ENCODE results near the gene ATP13A3.

DNA sequence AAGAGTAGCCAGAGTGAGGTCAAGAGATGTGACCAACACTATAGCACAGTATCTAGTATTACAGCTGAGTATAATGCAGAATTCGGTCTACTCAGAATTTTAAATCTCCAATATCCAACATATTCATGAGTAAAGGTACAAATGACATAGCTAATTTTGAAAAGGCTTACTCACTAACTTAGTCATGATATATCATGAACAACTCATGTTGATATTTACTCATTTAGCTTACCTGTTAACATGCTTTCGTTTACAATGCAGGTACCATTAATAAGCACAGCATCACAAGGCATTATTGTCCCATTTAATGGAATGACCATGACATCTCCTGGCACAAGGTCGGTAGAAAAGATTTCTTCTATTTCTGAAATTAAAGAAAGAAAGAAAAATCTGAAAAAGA is 36.9 kb downstream of the ATP13A3 start:
- TF ChIP-seq, protein P1, sequence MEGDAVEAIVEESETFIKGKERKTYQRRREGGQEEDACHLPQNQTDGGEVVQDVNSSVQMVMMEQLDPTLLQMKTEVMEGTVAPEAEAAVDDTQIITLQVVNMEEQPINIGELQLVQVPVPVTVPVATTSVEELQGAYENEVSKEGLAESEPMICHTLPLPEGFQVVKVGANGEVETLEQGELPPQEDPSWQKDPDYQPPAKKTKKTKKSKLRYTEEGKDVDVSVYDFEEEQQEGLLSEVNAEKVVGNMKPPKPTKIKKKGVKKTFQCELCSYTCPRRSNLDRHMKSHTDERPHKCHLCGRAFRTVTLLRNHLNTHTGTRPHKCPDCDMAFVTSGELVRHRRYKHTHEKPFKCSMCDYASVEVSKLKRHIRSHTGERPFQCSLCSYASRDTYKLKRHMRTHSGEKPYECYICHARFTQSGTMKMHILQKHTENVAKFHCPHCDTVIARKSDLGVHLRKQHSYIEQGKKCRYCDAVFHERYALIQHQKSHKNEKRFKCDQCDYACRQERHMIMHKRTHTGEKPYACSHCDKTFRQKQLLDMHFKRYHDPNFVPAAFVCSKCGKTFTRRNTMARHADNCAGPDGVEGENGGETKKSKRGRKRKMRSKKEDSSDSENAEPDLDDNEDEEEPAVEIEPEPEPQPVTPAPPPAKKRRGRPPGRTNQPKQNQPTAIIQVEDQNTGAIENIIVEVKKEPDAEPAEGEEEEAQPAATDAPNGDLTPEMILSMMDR (IDR thresholded peaks at IDR 0.05; ENCODE audit: low read depth, low read length), result no peak
- TF ChIP-seq EZH2phosphoT487 (IDR thresholded peaks at IDR 0.05; ENCODE audit: low read depth), result no peak

Measured in OCI-LY3 (cell line).